Activated naive CD4-positive, alpha-beta T cell (primary cell): ENCODE results near the gene PLCB2.

Experiments
- DNase-seq, 4 experiments: peaks; one replicate each; lab custom pipeline; 2025; lab: John Stamatoyannopoulos, UW

The PLCB2 gene

GRCh38 chr15:40302288-40302886 lies 5.3 kb downstream of the PLCB2 start:
- no peak for DNase-seq

- DNase-seq: no peak
Measured at GRCh38 chr15:40301467-40302179, 6.1 kb downstream of the PLCB2 start.

GRCh38 chr15:40300771-40301170 lies 7.0 kb downstream of the PLCB2 start:
- DNase-seq: no peak

GRCh38 chr15:40300367-40300766 lies 7.4 kb downstream of the PLCB2 start:
- no peak for DNase-seq

GRCh38 chr15:40298216-40298935 lies 9.4 kb downstream of the PLCB2 start:
- no peak for DNase-seq

- DNase-seq: no peak
Measured at GRCh38 chr15:40297356-40297755, 10.4 kb downstream of the PLCB2 start.

- no peak for DNase-seq
Measured at GRCh38 chr15:40296561-40297230, 11.0 kb downstream of the PLCB2 start.

GRCh38 chr15:40295877-40296560 lies 11.7 kb downstream of the PLCB2 start:
- no peak for DNase-seq

- DNase-seq: no peak
Measured at GRCh38 chr15:40295297-40295696, 12.4 kb downstream of the PLCB2 start.

- no peak for DNase-seq
Measured at GRCh38 chr15:40293905-40294895, 13.5 kb downstream of the PLCB2 start.

GRCh38 chr15:40293006-40293405 lies 14.7 kb downstream of the PLCB2 start:
- no peak for DNase-seq

- DNase-seq: no peak
Measured at GRCh38 chr15:40292246-40292645, 15.5 kb downstream of the PLCB2 start.

GRCh38 chr15:40290918-40291574 lies 16.7 kb downstream of the PLCB2 start:
- no peak for DNase-seq

- DNase-seq: no peak
Measured at GRCh38 chr15:40290545-40290917, 17.2 kb downstream of the PLCB2 start.

- no peak for DNase-seq
Measured at GRCh38 chr15:40289140-40289775, 18.5 kb downstream of the PLCB2 start.

GRCh38 chr15:40287968-40288367 lies 19.8 kb downstream of the PLCB2 start:
- no peak for DNase-seq

- no peak for DNase-seq
Measured at GRCh38 chr15:40287505-40287904, 20.2 kb downstream of the PLCB2 start.

- no peak for DNase-seq
Measured at GRCh38 chr15:40286794-40287193, 20.9 kb downstream of the PLCB2 start.

- DNase-seq: no peak
Measured at GRCh38 chr15:40286061-40286532, 21.6 kb downstream of the PLCB2 start.

- no peak for DNase-seq
Measured at GRCh38 chr15:40285554-40286011, 22.2 kb downstream of the PLCB2 start.
